G401 (cell line): Measurements from ENCODE around the gene CIPC. TPM values are rescaled to one million over a fixed set of nuclear protein-coding genes. Genes with fewer than 3 reads are reported as not detected.

ENCODE experiments used
- DNase-seq: peaks from one replicate; pipeline ENCODE4 v3.0.0-alpha.2; 2015; ENCODE audit warnings: low spot score
- in situ Hi-C: cut with HindIII; loops from 2 replicates; pipeline ENCODE4 v1.10.0; 2016; ENCODE audit warnings: low sequenced_read_pairs, mixed read lengths
- total RNA-seq: library from RNA; depleted of rRNA; stranded (reverse); fragments of >200 nt; shearing (Covaris generic); gene quantifications from 2 replicates; pipeline ENCODE4 v1.2.3, GENCODE V29; 2014; rRNA removed

The CIPC gene
- 30.5 and 32.2 TPM in 2 replicates for total RNA-seq

GRCh38 chr14:77097700-77098528 lies at the start of gene CIPC:
Gene CIPC (plus strand): TSS chr14:77098258. CDS start chr14:77105709, 7,451 bp downstream.
- in situ Hi-C loops, result no loop called here
- peak; percentile 98 for DNase-seq

- DNase-seq, result no peak
- in situ Hi-C loops, result no loop called here
These were observed 46.9 kb upstream of the CIPC start for GRCh38 chr14:77051116-77051515.

- DNase-seq, result peak; percentile 57
- in situ Hi-C loops, result no loop called here
These were observed 45.6 kb upstream of the CIPC start for GRCh38 chr14:77052281-77053044.

GRCh38 chr14:77053046-77053841 lies 44.8 kb upstream of the CIPC start:
- in situ Hi-C loops, result no loop called here
- DNase-seq, result peak; percentile 74

GRCh38 chr14:77055306-77055705 lies 42.8 kb upstream of the CIPC start:
- in situ Hi-C loops, result no loop called here
- no peak for DNase-seq

GRCh38 chr14:77055981-77056380 lies 42.1 kb upstream of the CIPC start:
- no peak for DNase-seq
- in situ Hi-C loops, result no loop called here

GRCh38 chr14:77058117-77058516 lies 39.9 kb upstream of the CIPC start:
- in situ Hi-C loops, result no loop called here
- no peak for DNase-seq

GRCh38 chr14:77058785-77059184 lies 39.3 kb upstream of the CIPC start:
- in situ Hi-C loops, result no loop called here
- no peak for DNase-seq

GRCh38 chr14:77059276-77059915 lies 38.7 kb upstream of the CIPC start:
- in situ Hi-C loops, result no loop called here
- no peak for DNase-seq

GRCh38 chr14:77061630-77062257 lies 36.3 kb upstream of the CIPC start:
- DNase-seq, result no peak
- in situ Hi-C loops, result no loop called here

- no peak for DNase-seq
- in situ Hi-C loops, result no loop called here
These were observed 35.8 kb upstream of the CIPC start for GRCh38 chr14:77062261-77062660.

- in situ Hi-C loops, result no loop called here
- peak; percentile 79 for DNase-seq
These were observed 34.4 kb upstream of the CIPC start for GRCh38 chr14:77063571-77064171.

GRCh38 chr14:77064521-77065178 lies 33.4 kb upstream of the CIPC start:
- DNase-seq, result no peak
- in situ Hi-C loops, result no loop called here

- no peak for DNase-seq
- in situ Hi-C loops, result no loop called here
These were observed 32.0 kb upstream of the CIPC start for GRCh38 chr14:77065851-77066577.

GRCh38 chr14:77066578-77067172 lies 31.4 kb upstream of the CIPC start:
- in situ Hi-C loops, result no loop called here
- DNase-seq, result no peak

- in situ Hi-C loops, result no loop called here
- peak; percentile 89 for DNase-seq
These were observed 30.2 kb upstream of the CIPC start for GRCh38 chr14:77067632-77068516.
